ENCODE results near the gene CSPG4. TPM values are rescaled to one million over a fixed set of nuclear protein-coding genes. Genes with fewer than 3 reads are reported as not detected.
A peak's percentile ranks its signal among the peaks of the same experiment; 100 is the strongest.

Gene CSPG4
- total RNA-seq, 1 donor from 2014 or later = 7.3 TPM

GRCh38 chr15:75647370-75648155 is 65.1 kb downstream of the CSPG4 start, which contains the start of gene SNX33:
Gene SNX33, plus strand, starts transcription at chr15:75647912. Its CDS starts 1,191 bp downstream, at chr15:75649103.
- TF ChIP-seq CTCF (conservative IDR thresholded peaks at IDR 0.05) = peak; percentile 70
- Mint-ChIP-seq H3K36me3 (peaks cover 21% of the 10 kb centered on the region), H3K27me3 (no peaks in the 10 kb centered on the region), H3K27ac (peak within 1 kb of the TSS; percentile 86), H3K4me3 (peak within 1 kb of the TSS; percentile 95), H3K4me1 (ENCODE audit: unreplicated experiment) (peaks cover 45% of the 10 kb centered on the region), H3K9me3 (no peaks in the 10 kb centered on the region)
- DNase-seq (ENCODE audit: extremely low spot score, unreplicated experiment) = peak; percentile 81

- no peak for DNase-seq (ENCODE audit: extremely low spot score, unreplicated experiment)
Observed at GRCh38 chr15:75646944-75647364, 65.7 kb downstream of the CSPG4 start.

GRCh38 chr15:75646112-75646943 is 66.3 kb downstream of the CSPG4 start:
- Mint-ChIP-seq H3K4me1 (ENCODE audit: unreplicated experiment) (peaks cover 33% of the 10 kb centered on the region), H3K4me3 (peak overlapping the region; percentile 89), H3K27me3 (no peaks in the 10 kb centered on the region), H3K27ac (peak overlapping the region; percentile 73), H3K9me3 (no peaks in the 10 kb centered on the region), H3K36me3 (peaks cover 21% of the 10 kb centered on the region)
- TF ChIP-seq CTCF (conservative IDR thresholded peaks at IDR 0.05) = no peak
- no peak for DNase-seq (ENCODE audit: extremely low spot score, unreplicated experiment)

More at GRCh38 chr15:75646944-75647364, 65.7 kb downstream of the CSPG4 start:
- Mint-ChIP-seq H3K9me3 (no peaks in the 10 kb centered on the region), H3K27ac (peak overlapping the region; percentile 73), H3K36me3 (peaks cover 21% of the 10 kb centered on the region), H3K4me3 (peak overlapping the region; percentile 89), H3K27me3 (no peaks in the 10 kb centered on the region), H3K4me1 (ENCODE audit: unreplicated experiment) (peaks cover 39% of the 10 kb centered on the region)
- no peak for TF ChIP-seq CTCF (conservative IDR thresholded peaks at IDR 0.05)

- Mint-ChIP-seq H3K27ac (no peak overlapping the region), H3K4me1 (ENCODE audit: unreplicated experiment) (peaks cover 19% of the 10 kb centered on the region), H3K9me3 (no peaks in the 10 kb centered on the region), H3K36me3 (peaks cover 4% of the 10 kb centered on the region), H3K4me3 (no peak overlapping the region), H3K27me3 (no peaks in the 10 kb centered on the region)
- TF ChIP-seq CTCF (conservative IDR thresholded peaks at IDR 0.05) = no peak
- no peak for DNase-seq (ENCODE audit: extremely low spot score, unreplicated experiment)
Observed at GRCh38 chr15:75644376-75644775, 68.3 kb downstream of the CSPG4 start.

- no peak for DNase-seq (ENCODE audit: extremely low spot score, unreplicated experiment)
- no peaks in the 10 kb centered on the region for H3K36me3 Mint-ChIP-seq
- no peak overlapping the region for H3K27ac Mint-ChIP-seq
Observed at GRCh38 chr15:75641603-75642002, 71.0 kb downstream of the CSPG4 start.

More at GRCh38 chr15:75641603-75642002, 71.0 kb downstream of the CSPG4 start:
- Mint-ChIP-seq H3K4me1 (ENCODE audit: unreplicated experiment) (peaks cover 21% of the 10 kb centered on the region), H3K9me3 (no peaks in the 10 kb centered on the region), H3K27me3 (no peaks in the 10 kb centered on the region), H3K4me3 (no peak overlapping the region)
- no peak for TF ChIP-seq CTCF (conservative IDR thresholded peaks at IDR 0.05)
